Hepatocyte (in vitro differentiated cells): ENCODE results near the gene SERPINA12. TPM values are rescaled to one million over a fixed set of nuclear protein-coding genes. Genes with fewer than 3 reads are reported as not detected.

Source experiments
- DNase-seq: peaks from one replicate; pipeline ENCODE4 v3.0.0-alpha.2; 2016; ENCODE audit warnings: low spot score
- H2AFZ ChIP-seq: fragments of 200-600 bp; sonication (generic); 2 replicates; pipeline ENCODE4 v1.6.0; 2016; ENCODE audit warnings: antibody characterized with exemption, mild to moderate bottlenecking
- H3K27ac ChIP-seq: fragments of 200-600 bp; sonication (generic); 2 replicates; pipeline ENCODE4 v1.5.1; 2016; ENCODE audit warnings: mild to moderate bottlenecking
- H3K27me3 ChIP-seq: fragments of 200-600 bp; sonication (generic); 2 replicates; pipeline ENCODE4 v1.6.1; 2016
- H3K36me3 ChIP-seq: fragments of 200-600 bp; sonication (generic); replicated peaks from 2 replicates; pipeline ENCODE4 v1.5.1; 2016; ENCODE audit warnings: low read depth; ENCODE audit not compliant: insufficient read depth
- H3K4me1 ChIP-seq: fragments of 200-600 bp; sonication (generic); 2 replicates; pipeline ENCODE4 v1.5.1; 2016; ENCODE audit warnings: mild to moderate bottlenecking, moderate library complexity; ENCODE audit not compliant: insufficient read depth
- H3K4me2 ChIP-seq: fragments of 200-600 bp; sonication (generic); 2 replicates; pipeline ENCODE4 v1.6.0; 2016
- H3K4me3 ChIP-seq: fragments of 200-600 bp; sonication (generic); 2 replicates; pipeline ENCODE4 v1.5.1; 2016; ENCODE audit warnings: mild to moderate bottlenecking
- H3K79me2 ChIP-seq: fragments of 200-600 bp; sonication (generic); 2 replicates; pipeline ENCODE4 v1.6.0; 2017; ENCODE audit warnings: mild to moderate bottlenecking
- H3K9me2 ChIP-seq: fragments of 200-600 bp; sonication (generic); replicated peaks from 2 replicates; pipeline ENCODE4 v1.6.0; 2017; ENCODE audit warnings: mild to moderate bottlenecking; ENCODE audit not compliant: insufficient read depth
- H3K9me3 ChIP-seq: fragments of 200-600 bp; sonication (generic); 2 replicates; pipeline ENCODE4 v1.5.1; 2016; ENCODE audit warnings: low read depth, mild to moderate bottlenecking
- H4K20me1 ChIP-seq: fragments of 200-600 bp; sonication (generic); 2 replicates; pipeline ENCODE4 v1.6.0; 2016; ENCODE audit warnings: mild to moderate bottlenecking; ENCODE audit not compliant: insufficient read depth, poor library complexity, severe bottlenecking
- CTCF ChIP-seq: fragments of 200-600 bp; sonication (generic); IDR thresholded peaks from 2 replicates; pipeline ENCODE4 v1.5.1; 2016; ENCODE audit warnings: antibody characterized with exemption, mild to moderate bottlenecking; ENCODE audit not compliant: poor library complexity
- EZH2 ChIP-seq: fragments of 200-600 bp; sonication (generic); IDR thresholded peaks from 2 replicates; pipeline ENCODE4 v1.6.1; 2016; ENCODE audit warnings: antibody characterized with exemption, mild to moderate bottlenecking, borderline replicate concordance
- EZH2phosphoT487 ChIP-seq: fragments of 200-600 bp; sonication (generic); IDR thresholded peaks from one replicate; pipeline ENCODE4 v1.6.1; 2018; ENCODE audit warnings: antibody characterized with exemption, mild to moderate bottlenecking, low read depth, moderate library complexity; ENCODE audit not compliant: unreplicated experiment, severe bottlenecking
- WGBS: methylation state at CpG from one replicate; pipeline ENCODE4 v1.1.6; 2016; ENCODE audit warnings: low lambda C conversion rate; ENCODE audit errors: missing lambda C conversion rate; 5-methylcytosine and 5-hydroxymethylcytosine counted together
- polyA plus RNA-seq: library from polyadenylated mRNA; unstranded; fragments of >200 nt; fragmentation: Nextera tagmentation; extraction: Ambion mirVana; gene quantifications from 2 replicates; pipeline ENCODE4 v1.2.1, GENCODE V29; 2016
- total RNA-seq: library from RNA; depleted of rRNA; stranded (reverse); fragments of >200 nt; gene quantifications from 2 replicates; pipeline ENCODE4 v1.2.3, GENCODE V29; 2014

Gene SERPINA12
- total and polyA plus RNA-seq, 2 experiments from 2014 or later: 0.25 TPM; not detected in 1

- Histone ChIP-seq H3K9me3 (no peaks in the 10 kb centered on the region), H3K4me2 (no peak overlapping the region), H3K36me3 (no peaks in the 10 kb centered on the region), H3K4me3 (no peak overlapping the region), H3K9me2 (no peaks in the 10 kb centered on the region), H3K79me2 (no peaks in the 10 kb centered on the region), H3K27ac (no peak overlapping the region), H3K27me3 (no peaks in the 10 kb centered on the region), H3K4me1 (no peaks in the 10 kb centered on the region), H4K20me1 (no peaks in the 10 kb centered on the region), H2AFZ (no peak overlapping the region)
- 89% methylated on average over 7 of the region's 7 CpGs for WGBS
- DNase-seq: no peak
- TF ChIP-seq EZH2phosphoT487 (no peak), CTCF (no peak), EZH2 (no peak)
Observed at GRCh38 chr14:94462763-94463572, 46.3 kb downstream of the SERPINA12 start.

DNA sequence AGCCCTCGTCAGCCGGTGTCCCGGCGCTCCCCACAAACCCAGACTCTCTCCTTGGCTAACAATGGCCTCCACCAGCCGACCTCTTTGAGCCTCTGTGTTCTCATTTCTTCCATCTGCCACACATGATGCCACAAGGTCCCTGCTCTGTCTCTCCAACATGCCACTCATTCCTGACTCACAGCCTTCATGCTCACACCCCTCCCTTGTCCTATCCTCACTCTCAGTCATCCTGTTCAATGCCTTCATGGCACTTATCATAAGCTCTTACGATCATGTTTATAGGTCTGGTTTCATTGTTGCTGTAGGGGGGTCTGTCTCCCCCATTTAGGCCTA, 47.1 kb downstream of the SERPINA12 start:
- Histone ChIP-seq H4K20me1 (no peaks in the 10 kb centered on the region), H3K27me3 (no peaks in the 10 kb centered on the region), H3K9me3 (no peaks in the 10 kb centered on the region), H3K4me2 (no peak overlapping the region), H3K9me2 (no peaks in the 10 kb centered on the region), H3K4me1 (no peaks in the 10 kb centered on the region), H3K4me3 (no peak overlapping the region), H3K36me3 (no peaks in the 10 kb centered on the region), H2AFZ (no peak overlapping the region), H3K79me2 (no peaks in the 10 kb centered on the region), H3K27ac (no peak overlapping the region)
- DNase-seq: no peak
- TF ChIP-seq CTCF: no peak
- no peak for TF ChIP-seq EZH2
- no peak for TF ChIP-seq EZH2phosphoT487
- 93% methylated on average over 6 of the region's 6 CpGs for WGBS

DNA sequence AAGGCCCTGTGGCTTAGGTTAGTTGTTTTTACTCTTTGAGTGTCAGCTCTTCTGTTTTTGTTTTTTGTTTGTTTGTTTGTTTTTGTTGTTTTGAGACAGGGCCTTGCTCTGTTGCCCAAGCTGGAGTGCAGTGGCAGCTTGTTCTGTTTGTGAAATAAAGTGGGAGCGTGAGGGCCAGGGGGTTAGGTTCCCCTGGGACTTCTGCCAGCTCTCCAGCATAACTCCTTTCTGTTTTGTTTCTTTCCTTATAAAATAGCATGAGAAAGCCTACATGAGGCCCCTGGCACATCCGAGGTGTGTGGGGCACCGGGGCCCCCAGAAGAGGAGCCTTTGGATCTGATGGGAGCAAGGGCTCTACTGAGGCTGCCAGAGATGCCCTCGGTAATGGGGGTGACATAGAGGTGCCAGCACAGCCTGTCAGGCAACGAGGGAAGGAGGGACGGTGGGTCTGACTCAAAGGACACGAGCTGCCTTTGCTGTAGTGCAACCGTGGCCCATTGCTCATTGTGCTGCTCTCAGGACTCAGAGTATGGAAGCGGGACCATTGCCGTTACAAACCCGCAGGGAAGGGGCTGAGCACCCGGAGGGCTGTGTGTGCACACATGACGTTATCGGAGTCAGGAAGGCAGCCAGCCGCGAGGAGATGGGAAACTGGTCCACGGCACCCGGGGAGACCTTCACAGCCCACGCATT, 47.6 kb downstream of the SERPINA12 start:
- H3K27me3 ChIP-seq: no peaks in the 10 kb centered on the region
- no peaks in the 10 kb centered on the region for H4K20me1 ChIP-seq
- TF ChIP-seq CTCF: no peak
- no peak for TF ChIP-seq EZH2phosphoT487
- no peak for TF ChIP-seq EZH2
- H3K27ac ChIP-seq: no peak overlapping the region
- no peaks in the 10 kb centered on the region for H3K9me3 ChIP-seq
- no peaks in the 10 kb centered on the region for H3K9me2 ChIP-seq
- 93% methylated on average over 15 of the region's 19 CpGs for WGBS
- H3K36me3 ChIP-seq: no peaks in the 10 kb centered on the region
- no peak overlapping the region for H2AFZ ChIP-seq
- no peak for DNase-seq
- no peaks in the 10 kb centered on the region for H3K79me2 ChIP-seq
- no peak overlapping the region for H3K4me2 ChIP-seq
- no peaks in the 10 kb centered on the region for H3K4me1 ChIP-seq
- H3K4me3 ChIP-seq: no peak overlapping the region
